SK-N-MC (cell line): ENCODE data around the gene CWC15.

Experiments
- DNase-seq: peaks from one replicate; pipeline ENCODE4 v3.0.0-alpha.2; 2011; ENCODE audit warnings: low read depth, low spot score
- H3K27ac ChIP-seq: fragments of 200-600 bp; sonication (generic); 2 replicates; pipeline ENCODE4 v1.5.1; 2016; ENCODE audit warnings: mixed run types
- H3K36me3 ChIP-seq: fragments of 200-600 bp; sonication (generic); 2 replicates; pipeline ENCODE4 v1.6.1; 2017; ENCODE audit warnings: antibody characterized with exemption, low read length, mixed read lengths; ENCODE audit not compliant: insufficient read depth
- H3K4me3 ChIP-seq: fragments of 200-600 bp; sonication (generic); 2 replicates; pipeline ENCODE4 v1.5.1; 2016
- H3K9ac ChIP-seq: fragments of 200-600 bp; sonication (generic); 2 replicates; pipeline ENCODE4 v1.8.0; 2017; ENCODE audit warnings: mixed run types, mixed read lengths; ENCODE audit not compliant: insufficient read length
- H3K9me3 ChIP-seq: fragments of 200-600 bp; sonication (generic); 2 replicates; pipeline ENCODE4 v1.6.1; 2017; ENCODE audit warnings: low read depth, mild to moderate bottlenecking, antibody characterized with exemption, low read length, moderate library complexity, mixed read lengths
- EZH2 ChIP-seq: fragments of 200-600 bp; sonication (generic); IDR thresholded peaks from one replicate; pipeline ENCODE4 v1.6.1; 2017; ENCODE audit warnings: antibody characterized with exemption
- FOXP2 ChIP-seq: optimal IDR thresholded peaks from 2 replicates; pipeline ENCODE3; 2011; ENCODE audit warnings: mild to moderate bottlenecking, moderate library complexity; ENCODE audit not compliant: insufficient read depth; ENCODE audit errors: extremely low read length, control extremely low read depth
- POLR2AphosphoS5 ChIP-seq: IDR thresholded peaks from 2 replicates; pipeline ENCODE4 v1.6.1; 2012; ENCODE audit warnings: mild to moderate bottlenecking, low read depth, low read length, borderline replicate concordance

The CWC15 gene

DNA sequence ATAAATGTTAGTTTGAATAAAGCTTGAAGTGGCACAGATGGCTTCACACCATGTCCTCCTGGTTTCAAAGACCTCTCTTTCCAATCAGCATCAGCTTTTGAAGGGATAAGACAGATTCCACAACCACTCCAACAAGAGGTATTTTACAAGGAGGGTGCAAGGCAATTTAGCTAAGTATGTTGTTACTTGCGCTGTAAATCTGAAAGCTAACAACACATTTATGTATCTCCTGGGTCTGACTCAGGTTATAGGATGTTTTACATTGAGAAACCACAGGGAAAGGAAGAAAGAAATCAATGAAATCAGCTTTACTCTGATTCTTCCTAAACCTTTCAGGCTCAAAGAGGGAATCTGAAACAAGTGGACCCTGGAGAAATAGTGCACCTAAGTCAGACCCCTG lies 12.1 kb downstream of the CWC15 start:
- H3K36me3 ChIP-seq, result peaks cover 58% of the 10 kb centered on the region
- H3K9me3 ChIP-seq, result no peaks in the 10 kb centered on the region
- no peak overlapping the region for H3K27ac ChIP-seq
- no peak overlapping the region for H3K4me3 ChIP-seq
- no peak overlapping the region for H3K9ac ChIP-seq
- TF ChIP-seq FOXP2 (no peak), POLR2AphosphoS5 (no peak), EZH2 (no peak)
- no peak for DNase-seq

DNA sequence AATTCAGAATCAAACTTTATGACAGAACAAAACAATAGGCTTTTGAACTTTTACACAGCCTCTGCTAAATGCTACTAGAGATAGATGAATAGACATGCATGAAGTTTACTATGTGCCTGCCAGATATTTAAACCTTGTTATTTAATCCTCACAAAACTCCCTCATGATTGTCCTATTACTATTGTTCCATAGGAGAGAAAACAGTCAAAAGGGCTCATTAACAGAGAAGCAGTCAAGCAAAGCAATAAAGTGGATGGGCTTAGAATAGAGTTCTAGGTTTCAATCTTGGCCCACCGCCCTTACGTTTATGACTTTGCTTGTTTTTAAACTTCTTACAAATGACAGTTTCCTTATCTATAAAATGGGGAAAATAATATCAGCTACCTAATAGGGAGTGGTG lies 12.9 kb downstream of the CWC15 start:
- no peak overlapping the region for H3K4me3 ChIP-seq
- no peak for DNase-seq
- TF ChIP-seq EZH2, result no peak
- no peak for TF ChIP-seq POLR2AphosphoS5
- TF ChIP-seq FOXP2, result no peak
- no peaks in the 10 kb centered on the region for H3K9me3 ChIP-seq
- peaks cover 50% of the 10 kb centered on the region for H3K36me3 ChIP-seq
- H3K9ac ChIP-seq, result no peak overlapping the region
- no peak overlapping the region for H3K27ac ChIP-seq

DNA sequence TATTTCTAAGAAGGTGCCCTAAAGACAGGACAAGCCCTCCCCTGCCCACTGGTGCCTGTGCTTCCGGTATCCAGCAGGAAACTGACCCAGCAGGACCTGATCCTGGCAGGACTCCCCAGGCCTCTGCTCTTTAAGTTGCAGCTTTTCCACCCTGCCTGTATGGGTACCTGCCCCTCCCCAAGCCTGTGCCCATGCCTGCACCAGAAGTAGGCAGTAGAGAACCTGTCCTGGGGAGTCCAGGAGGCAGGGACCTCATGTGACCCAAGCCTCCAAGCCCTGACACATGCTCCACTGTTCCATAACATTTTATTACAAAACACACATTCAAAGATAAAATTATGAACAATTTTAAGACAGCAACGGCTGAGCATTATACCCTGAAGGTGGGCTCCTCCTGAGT lies 14.2 kb downstream of the CWC15 start:
- no peaks in the 10 kb centered on the region for H3K9me3 ChIP-seq
- peaks cover 37% of the 10 kb centered on the region for H3K36me3 ChIP-seq
- no peak for DNase-seq
- TF ChIP-seq POLR2AphosphoS5, result no peak
- no peak for TF ChIP-seq EZH2
- no peak for TF ChIP-seq FOXP2
- H3K9ac ChIP-seq, result no peak overlapping the region
- no peak overlapping the region for H3K27ac ChIP-seq
- H3K4me3 ChIP-seq, result no peak overlapping the region

DNA sequence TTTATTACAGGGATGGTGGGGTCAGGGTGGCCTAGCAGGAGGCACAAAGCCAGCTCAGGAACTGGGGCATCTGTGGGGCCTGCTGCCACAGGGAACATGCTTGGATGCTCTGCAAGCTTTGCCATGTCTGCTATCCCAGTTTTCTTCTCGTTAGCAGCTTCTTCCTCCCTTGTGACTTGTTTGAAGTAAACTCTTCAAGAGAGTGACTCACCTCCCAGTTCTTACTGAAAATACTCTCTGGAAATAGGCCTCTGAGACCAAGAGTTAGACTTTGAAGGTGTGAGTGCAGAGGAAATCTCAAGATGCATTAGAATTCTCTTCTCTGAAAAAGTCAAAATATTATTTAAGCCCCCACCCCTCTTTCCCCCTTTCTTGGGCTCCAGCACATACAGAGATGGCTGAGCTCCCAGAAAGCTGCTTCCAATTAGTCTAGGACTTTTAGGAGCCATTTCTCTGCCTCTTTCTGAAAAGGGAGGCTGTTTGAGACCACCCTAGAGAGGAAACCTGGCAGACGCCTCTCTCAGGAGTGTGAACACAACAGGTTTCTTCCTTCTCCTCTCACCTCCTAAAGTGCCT lies 15.1 kb downstream of the CWC15 start:
- no peak overlapping the region for H3K9ac ChIP-seq

DNA sequence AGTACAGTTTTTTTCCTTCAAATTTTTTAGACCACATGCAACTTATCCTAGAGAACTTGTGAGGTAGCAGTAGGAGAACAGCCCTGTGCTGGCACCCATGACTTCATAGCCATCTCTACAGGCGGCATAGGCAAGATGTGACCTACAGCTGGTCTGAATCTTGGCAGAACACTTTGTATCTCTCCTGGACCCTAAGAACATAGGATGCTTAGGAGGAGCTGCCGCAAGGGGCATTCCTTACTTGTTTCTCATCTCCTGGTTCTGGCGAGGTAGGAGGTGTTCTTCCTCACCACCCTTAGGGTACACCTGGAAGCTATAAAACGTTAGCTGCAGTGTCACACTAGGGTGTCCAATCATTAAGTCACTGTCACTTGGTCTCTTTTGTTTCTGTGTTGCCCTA lies 16.4 kb downstream of the CWC15 start:
- no peak overlapping the region for H3K9ac ChIP-seq
- H3K4me3 ChIP-seq, result no peak overlapping the region

More for the DNA sequence above, 15.1 kb downstream of the CWC15 start:
- H3K4me3 ChIP-seq, result no peak overlapping the region
- TF ChIP-seq EZH2 (no peak), POLR2AphosphoS5 (no peak), FOXP2 (no peak)
- H3K36me3 ChIP-seq, result peaks cover 29% of the 10 kb centered on the region
- no peak for DNase-seq
- H3K27ac ChIP-seq, result no peak overlapping the region
- no peaks in the 10 kb centered on the region for H3K9me3 ChIP-seq

DNA sequence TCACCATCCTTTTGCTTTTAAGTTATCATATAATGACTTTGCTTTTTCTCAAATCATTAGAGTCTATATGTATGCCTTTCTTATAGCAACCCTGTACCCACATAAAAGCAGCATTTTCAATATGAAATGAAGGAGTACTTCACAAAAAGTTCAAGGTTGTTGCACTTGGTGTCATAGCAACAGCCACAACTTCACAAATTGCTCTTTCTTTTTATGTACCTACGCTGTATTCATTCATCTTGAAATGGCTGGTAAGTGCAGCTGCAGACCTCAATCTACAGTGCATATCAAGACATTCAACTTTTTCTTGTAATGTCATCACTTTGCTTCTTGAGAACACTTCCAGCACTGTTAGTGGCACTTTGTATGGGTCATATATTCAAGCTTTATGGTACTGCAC lies 18.6 kb downstream of the CWC15 start:
- H3K4me3 ChIP-seq, result no peak overlapping the region
- no peaks in the 10 kb centered on the region for H3K9me3 ChIP-seq
- no peak overlapping the region for H3K9ac ChIP-seq
- DNase-seq, result no peak
- TF ChIP-seq POLR2AphosphoS5 (no peak), FOXP2 (no peak), EZH2 (no peak)
- H3K27ac ChIP-seq, result no peak overlapping the region
- peaks cover under 1% of the 10 kb centered on the region; the same call in 1 of the 2 replicates for H3K36me3 ChIP-seq

More for the DNA sequence above, 16.4 kb downstream of the CWC15 start:
- no peak for DNase-seq
- no peaks in the 10 kb centered on the region for H3K9me3 ChIP-seq
- peaks cover 16% of the 10 kb centered on the region for H3K36me3 ChIP-seq
- H3K27ac ChIP-seq, result no peak overlapping the region
- TF ChIP-seq POLR2AphosphoS5, result no peak
- TF ChIP-seq FOXP2, result no peak
- no peak for TF ChIP-seq EZH2

DNA sequence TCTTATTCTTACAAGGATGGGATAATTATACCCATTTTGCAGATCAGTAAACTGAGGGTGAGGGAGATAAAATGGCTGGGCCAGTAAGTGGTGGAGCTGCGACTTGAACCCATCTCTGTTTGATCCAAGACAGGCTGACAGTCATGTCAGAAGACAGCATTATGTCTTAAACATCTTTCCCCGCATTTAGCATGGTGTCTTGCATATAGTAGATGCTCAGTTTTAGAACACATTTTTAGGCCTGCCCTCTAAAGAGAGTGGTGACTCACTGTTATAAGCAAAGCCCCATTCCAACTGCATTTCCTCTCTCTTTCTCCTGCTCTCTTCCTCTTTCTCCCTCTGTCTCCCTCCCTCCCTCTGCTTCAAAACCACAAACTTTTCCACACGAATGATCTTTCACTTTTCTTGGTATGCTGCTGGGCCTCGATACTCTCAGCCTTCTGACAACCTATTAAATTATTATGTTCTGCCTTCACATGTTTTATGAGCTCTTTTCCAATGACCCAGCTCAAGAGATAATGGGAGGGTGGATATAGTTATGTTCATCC lies 25.2 kb downstream of the CWC15 start:
- no peak overlapping the region for H3K4me3 ChIP-seq
- DNase-seq, result peak; percentile 8

DNA sequence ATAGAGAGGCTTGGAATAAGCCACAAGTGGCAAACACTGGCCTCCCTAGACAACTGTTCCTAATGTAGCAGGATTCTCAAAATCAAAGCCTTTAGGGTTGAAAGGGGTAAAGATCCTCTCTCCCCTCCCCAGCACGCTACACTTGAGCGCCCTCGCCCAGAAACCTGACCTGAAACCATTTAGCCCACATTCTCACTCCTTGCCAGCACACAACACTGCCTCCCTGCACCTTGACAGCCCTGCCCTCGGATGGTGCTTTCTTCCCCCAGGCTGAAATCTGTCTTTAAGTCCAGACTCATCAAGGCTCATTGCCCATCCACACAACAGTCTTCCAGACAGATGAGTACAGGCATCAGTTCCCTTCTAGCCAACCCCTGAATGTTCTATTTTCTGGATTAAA lies 26.5 kb downstream of the CWC15 start:
- DNase-seq, result no peak
- no peaks in the 10 kb centered on the region for H3K36me3 ChIP-seq
- H3K4me3 ChIP-seq, result no peak overlapping the region
- no peak for TF ChIP-seq FOXP2
- no peak for TF ChIP-seq POLR2AphosphoS5
- no peak for TF ChIP-seq EZH2
- H3K9ac ChIP-seq, result no peak overlapping the region
- H3K27ac ChIP-seq, result no peak overlapping the region
- no peaks in the 10 kb centered on the region for H3K9me3 ChIP-seq

More for the DNA sequence above, 25.2 kb downstream of the CWC15 start:
- Histone ChIP-seq H3K9ac (no peak overlapping the region), H3K9me3 (no peaks in the 10 kb centered on the region), H3K36me3 (no peaks in the 10 kb centered on the region), H3K27ac (no peak overlapping the region)
- TF ChIP-seq EZH2 (no peak), FOXP2 (no peak), POLR2AphosphoS5 (no peak)

DNA sequence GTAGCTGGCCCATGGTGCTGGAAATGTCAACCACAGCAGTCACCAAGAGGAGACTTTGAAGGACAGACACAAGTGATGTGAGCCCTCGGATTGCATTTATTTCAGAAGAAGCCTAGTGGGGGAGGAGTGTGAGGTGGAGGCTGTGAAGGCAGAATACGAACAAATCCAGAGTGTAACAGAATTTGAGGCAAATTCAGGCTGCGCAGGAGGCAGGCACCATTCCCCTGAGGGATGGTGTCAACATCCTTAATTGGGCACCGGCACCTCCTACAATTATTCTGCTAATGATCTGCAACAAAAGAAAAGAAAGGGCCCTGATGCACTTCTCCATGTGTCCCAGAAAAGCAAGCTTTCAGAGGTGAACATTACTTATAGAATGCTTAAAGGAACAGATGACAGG lies 32.2 kb downstream of the CWC15 start:
- Histone ChIP-seq H3K9ac (no peak overlapping the region), H3K9me3 (no peaks in the 10 kb centered on the region), H3K4me3 (no peak overlapping the region), H3K27ac (no peak overlapping the region), H3K36me3 (no peaks in the 10 kb centered on the region)
- TF ChIP-seq POLR2AphosphoS5, result no peak
- no peak for TF ChIP-seq FOXP2
- TF ChIP-seq EZH2, result no peak
- DNase-seq, result no peak
